Neuronal stem cell (in vitro differentiated cells): Measurements from ENCODE around the gene ALDH2.

Experiments used
- small RNA-seq: library from polyadenylated mRNA; stranded (forward); fragments of <200 nt; extraction: miRNeasy Mini kit (QIAGEN cat#:217004); gene quantifications from one replicate; pipeline ENCODE3, GENCODE V24; 2013; ENCODE audit not compliant: insufficient read depth

ALDH2 gene

Small RNA genes within 50 kb of the gene (small RNA-seq; reads per million reads assigned to genes)
- gene MIR6761: 2.4 reads per million
